HG02623 (cell line): ENCODE data around the gene VRK2.

Experiments used
- ATAC-seq: cut with Tn5 transposase; IDR thresholded peaks from one replicate; pipeline ENCODE4 v1.9.1; 2021; ENCODE audit warnings: moderate library complexity; ENCODE audit not compliant: unreplicated experiment

The VRK2 gene

GRCh38 chr2:58046585-58047372 is at the start of gene VRK2:
Gene VRK2, plus strand, starts transcription at chr2:58046806. Its CDS starts 2,026 bp downstream, at chr2:58048832.
- peak; percentile 84 for ATAC-seq

GRCh38 chr2:58006256-58006951 is 40.2 kb upstream of the VRK2 start:
- no peak for ATAC-seq

DNA sequence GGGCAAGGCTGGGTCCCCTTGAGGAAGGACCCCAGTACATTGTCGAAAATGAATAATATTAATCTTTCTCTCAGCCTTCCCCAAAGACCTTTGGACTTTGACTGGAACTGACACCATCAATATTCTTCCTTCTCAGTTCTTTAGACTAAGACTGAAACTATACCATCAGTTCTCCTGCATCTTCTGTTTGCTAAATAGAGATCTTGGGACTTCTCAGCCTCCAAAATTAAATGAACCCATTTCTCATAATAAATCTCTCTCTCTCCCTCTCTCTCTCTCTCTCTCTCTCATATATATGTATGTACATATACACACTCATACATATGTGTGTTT is 39.7 kb upstream of the VRK2 start:
- ATAC-seq, result no peak

- ATAC-seq, result no peak
These were observed 36.0 kb upstream of the VRK2 start for GRCh38 chr2:58010599-58010998.

GRCh38 chr2:58019229-58019628 is 27.4 kb upstream of the VRK2 start:
- ATAC-seq, result no peak

DNA sequence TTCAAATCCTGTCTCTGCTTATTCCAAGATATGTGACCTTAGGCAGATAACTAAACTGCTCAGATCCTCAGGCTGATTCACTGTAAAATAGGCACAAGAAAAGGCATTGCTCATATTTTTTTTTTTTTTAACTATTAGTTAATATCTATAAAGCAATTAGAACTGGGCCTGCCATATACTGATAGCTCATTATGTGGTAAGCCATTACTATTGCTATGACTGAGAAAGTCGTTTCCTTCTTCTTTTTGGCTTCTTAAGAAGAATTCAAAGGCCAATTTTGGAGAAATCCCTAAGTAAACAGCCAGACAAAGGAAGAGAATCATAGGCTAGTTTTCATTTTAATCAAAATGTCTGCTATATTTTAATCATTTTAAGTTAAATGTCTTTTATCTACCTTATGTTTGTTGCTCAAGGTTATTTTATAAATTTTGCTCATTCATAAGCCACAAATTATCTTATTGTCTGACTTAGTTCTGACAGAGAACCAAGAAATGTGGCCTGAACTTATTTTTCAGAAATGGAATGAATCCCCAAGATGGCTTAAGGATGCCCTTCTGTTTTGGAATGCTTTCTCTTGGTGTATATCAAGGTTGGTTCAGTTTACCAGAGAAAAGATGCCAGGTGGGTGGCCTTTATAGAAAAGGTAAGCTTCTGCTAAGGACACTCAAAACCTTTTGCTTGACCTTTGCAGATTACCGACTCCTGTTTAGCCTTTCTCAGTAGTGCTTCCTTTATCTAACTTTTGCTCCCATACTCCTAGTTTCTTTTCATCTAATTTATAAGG is 21.3 kb upstream of the VRK2 start:
- ATAC-seq, result no peak

DNA sequence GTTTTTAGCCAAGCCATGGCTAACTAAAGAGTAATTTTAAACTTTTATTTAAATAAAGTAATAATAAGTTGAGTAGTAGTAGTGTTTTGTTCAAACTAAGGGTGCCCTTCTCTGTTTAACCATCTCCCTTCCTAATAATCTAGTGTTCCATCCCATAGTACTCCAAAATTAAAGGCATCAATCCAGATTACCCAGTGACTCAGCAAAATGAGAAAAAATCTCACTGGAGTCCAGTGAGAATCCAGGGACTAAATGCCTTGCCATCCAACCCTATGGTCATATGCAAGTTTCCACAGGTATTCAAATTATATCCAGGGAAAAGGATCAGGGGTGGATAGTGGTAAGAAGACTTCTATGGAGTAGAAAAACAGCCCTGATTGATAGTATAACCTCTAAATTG is 19.6 kb upstream of the VRK2 start:
- no peak for ATAC-seq

DNA sequence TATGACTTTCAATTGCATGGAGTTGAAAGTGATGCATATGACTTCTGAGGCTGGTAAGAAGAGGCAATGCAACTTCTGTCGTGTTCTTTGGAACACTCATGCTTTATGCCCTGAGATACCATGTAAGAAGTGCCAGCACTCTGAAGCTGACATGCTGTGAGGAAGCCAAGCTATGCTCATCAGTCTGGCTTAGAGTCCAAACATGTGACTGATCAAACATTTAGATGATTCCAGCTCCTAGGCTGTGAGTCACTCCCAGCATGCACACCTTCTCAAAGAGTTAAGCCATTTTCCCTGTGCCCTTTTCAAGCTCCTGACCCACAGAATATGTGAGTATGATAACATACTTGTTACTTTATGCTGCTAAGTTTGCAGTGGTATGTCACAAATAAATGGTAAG is 15.8 kb upstream of the VRK2 start:
- no peak for ATAC-seq

DNA sequence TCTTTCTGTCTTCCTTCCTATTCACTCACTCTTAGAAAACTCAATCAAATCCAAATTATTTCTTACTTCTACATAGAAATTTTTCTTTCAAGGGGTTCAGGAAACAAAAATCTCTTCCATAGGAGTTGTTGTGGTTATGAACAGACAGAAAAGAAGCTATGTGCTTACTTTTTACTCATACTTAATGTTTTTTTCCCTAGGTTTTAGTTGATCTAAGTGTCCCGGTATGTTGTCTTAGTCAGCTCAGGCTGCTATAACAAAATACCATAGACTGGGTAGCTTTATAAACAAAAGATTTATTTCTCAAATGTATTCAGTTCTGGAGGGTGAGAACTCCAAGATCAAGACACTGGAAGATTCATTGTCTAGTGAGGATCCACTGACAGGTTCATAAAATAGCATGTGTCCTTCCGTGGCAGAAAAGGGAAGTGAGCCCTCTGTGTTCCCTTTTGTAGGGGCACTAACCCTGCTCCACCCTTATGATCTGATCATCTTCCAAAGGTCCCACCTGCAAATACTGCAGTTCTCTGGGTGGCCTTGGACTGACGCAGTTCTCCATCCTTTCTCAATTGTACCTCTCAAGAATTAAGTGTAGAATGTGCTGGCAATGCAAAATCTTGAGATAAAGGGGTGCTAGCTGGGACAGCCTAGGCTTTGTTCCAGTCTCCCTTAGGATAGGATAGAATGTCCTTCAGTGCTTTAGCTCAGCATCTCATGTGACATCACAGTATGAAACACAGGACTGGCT is 14.4 kb upstream of the VRK2 start:
- ATAC-seq, result peak; percentile 70

- ATAC-seq, result peak; percentile 7
These were observed 13.9 kb upstream of the VRK2 start for GRCh38 chr2:58032764-58033080.

- ATAC-seq, result no peak
These were observed 13.1 kb upstream of the VRK2 start for GRCh38 chr2:58033530-58033929.

GRCh38 chr2:58035352-58035751 is 11.3 kb upstream of the VRK2 start:
- ATAC-seq, result peak; percentile 42

GRCh38 chr2:58039170-58039611 is 7.4 kb upstream of the VRK2 start:
- ATAC-seq, result peak; percentile 72

DNA sequence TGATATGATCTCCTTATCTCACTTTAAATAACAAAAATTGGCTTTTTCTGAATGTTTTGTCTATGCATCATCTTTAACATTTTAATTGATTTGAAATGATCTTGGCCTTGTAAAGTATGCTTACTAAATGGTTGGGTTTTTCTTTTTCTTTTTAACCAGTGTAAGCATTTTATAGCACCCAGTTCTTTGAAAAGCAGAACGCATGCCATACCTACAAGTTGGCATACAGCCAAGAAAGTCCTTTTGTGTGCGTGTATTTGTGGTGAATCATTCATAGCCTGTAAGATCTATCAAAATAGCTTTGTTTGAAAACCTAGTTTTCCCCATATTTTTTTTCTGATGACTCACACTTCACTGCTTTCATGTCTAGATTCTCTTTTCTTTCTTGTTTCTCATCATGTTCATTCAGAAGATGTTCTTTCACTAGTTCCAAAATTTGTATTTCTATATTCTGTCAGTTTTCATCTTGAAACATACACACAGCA is 4.1 kb upstream of the VRK2 start:
- no peak for ATAC-seq

- ATAC-seq, result no peak
These were observed 2.5 kb upstream of the VRK2 start for GRCh38 chr2:58044145-58044544.

DNA sequence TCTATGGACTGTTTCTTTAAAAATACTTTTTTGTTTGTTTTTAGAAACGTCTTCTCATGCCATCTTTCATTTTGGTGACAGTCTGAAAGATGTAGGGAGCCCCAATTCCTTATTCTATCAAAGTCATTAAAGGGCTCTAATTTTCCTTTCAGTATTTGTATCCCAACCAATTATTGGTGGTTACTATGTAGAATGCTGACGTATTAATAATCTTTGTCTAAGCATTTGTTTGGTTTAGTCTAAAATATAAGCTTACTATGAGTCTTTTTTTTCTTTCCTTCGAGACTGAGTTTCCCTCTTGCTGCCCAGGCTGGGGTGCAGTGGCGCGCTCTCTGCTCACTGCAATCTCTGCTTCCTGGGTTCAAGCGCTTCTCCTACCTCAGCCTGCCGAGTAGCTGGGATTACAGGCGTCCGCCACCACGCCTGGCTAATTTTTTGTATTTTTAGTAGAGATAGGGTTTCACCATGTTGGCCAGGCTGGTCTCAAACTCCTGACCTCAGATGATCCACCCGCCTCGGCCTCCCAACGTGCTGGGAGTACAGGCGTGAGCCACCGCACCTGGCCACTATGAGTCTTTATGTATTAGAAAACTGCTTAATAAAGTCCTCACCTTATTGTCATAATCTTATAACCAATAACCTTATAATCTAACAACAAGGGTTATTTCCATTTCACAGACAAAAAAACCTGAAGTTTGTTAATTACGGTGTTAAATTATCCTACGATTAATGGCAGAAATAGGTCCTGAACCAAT is 849 bp upstream of the VRK2 start:
- ATAC-seq, result no peak

DNA sequence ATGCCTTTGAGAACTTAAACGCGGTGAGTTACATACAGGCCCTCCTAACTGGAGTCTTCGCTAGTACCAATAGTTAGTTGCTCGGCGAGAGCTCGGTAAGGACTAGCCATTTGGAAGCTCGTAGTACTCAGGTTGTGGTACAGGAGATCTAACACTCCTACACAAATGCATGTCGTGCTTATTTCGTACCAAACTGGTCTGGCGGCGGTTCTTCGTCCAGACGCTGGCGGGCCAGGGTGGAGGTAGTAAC is 346 bp upstream of the VRK2 start:
- ATAC-seq, result peak; percentile 16

GRCh38 chr2:58047373-58047935 is 848 bp downstream of the VRK2 start:
- ATAC-seq, result peak; percentile 29

DNA sequence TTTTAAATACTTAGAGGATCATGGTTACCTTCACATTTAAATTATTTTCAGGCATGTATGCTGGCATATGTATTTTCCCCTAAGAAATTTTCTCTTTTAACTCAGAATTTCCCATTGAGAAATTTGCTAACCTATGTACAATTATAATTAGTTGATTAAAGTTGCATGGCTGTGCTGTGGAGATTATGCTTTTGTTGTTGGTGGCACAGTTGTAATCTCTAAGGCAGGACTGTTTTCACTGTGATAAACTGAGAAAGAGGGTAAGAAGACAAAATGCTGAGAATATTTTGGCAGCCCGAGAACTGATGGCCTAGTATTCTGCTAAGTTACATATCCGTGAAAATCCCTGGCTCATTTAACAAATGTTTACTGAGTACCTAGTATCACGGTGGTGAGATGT is 1.4 kb downstream of the VRK2 start:
- no peak for ATAC-seq

DNA sequence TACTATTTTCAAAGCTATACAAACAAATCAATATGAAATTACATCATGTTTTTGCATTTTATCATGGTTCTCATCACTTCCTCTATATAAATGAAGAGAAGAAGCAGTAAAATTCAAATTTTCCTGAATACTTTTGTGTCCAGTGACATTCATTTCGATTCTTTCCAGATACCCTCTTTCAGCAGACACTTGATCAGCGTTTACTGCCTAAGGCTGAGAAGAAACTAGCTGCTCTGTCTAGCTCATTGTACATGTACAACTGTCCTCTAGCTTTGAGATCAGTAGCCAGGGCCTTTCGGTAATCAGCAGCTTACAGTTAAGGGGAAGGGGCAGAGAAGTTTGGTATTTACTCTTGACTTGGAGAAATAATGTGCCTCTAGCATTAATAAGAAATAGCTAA is 4.8 kb downstream of the VRK2 start:
- no peak for ATAC-seq
